ENCODE data around the gene CPEB4.

The CPEB4 gene

DNA sequence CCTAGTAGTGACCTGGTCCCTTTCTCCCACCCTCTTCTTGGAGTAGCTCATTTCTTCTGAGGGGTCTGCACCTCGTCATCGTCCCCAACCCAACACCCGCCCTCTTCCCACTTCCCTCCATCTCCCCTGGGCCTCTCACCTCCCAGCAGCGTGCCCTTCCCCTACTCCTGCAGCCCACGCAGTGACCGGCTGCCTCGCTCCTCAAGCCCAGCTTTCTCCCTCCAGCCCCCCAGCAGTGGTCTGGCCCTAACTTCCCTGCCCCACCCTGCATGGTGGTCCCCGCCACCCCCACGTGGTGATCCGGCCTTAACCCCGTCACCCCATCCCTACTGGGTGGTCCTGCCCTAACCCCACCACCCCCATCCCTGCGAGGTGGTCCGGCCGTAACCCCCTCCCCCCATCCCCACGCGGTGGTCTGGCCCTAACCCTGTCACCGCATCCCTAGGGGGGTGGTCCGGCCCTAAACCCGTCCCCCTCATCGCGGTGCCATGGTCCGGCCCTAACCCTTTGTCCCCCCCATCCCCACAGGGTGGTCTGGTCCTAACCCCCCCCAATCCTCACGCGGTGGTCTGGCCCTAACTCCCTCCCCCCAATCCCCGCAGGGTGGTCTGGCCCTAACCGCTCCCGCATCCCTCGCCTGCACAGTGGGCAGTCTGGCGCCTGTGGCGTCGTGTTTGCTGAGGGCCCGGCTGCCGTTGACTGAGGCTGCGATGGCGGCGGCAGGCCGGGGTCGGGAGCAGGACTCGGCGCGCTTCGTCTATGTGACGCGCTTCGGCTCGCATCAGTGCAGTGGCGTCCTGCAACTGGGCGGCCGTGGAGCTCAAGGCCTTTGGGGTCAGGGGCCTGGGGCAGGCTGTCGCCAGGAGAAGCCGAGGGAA, 100.6 kb downstream of the CPEB4 start, which contains the start of gene C5orf47:
TSS of gene C5orf47 (plus strand) at position 617 of the 878 bp plus-strand sequence. CDS start at position 711, 94 bp downstream.
- DNase-seq = no peak

DNA sequence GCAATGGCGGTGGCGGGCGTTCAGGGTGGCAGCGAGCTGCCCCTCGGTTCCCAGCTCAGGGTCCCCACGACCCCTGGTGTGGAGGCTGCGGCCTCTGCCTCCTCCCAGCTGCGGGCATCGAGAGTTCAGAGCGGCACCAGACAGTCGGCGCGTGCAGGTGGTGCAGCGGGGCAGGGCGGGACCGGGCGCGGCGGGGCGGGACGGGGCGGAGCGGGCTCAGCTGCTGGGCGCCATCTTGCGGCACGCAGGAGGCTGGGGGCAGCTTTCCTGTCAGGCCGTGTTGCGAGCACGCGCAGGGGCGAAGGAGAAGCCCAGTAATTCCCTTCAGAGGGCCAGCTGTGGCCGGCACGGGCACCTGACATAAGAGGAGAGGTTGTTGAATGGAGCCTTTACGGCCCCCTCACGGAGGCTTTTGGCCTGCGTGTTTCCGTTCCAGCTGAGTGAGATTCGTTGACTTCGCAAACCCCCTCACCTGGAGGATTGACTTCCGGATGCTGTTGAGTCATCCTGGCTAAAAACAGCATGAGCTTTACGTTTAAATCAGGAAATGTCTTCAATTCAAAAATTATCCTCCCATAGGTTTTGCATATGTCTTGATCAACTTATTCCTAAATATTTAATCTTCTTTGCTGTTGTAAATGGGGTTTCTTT, 101.4 kb downstream of the CPEB4 start:
- DNase-seq = no peak

GRCh38 chr5:173997331-173997730, 109.2 kb downstream of the CPEB4 start:
- no peak for DNase-seq

DNA sequence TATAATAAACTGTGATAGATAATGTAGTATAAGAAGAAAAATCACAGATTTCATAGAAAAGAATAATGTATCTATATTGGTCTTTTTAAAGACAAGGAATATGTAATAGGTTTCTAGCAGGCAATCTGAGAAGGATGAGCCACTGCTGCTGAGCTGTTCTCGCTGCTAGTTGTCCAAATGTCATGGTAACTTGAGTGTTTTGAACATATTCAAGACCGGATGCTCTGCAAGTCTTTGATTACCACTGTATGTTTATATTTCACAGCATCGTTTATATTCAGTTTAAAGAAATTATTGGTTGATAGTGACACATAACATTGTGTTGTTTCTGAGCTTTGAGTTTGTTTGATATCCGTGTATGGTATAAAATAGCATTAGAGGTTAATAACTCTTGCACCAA, 110.4 kb downstream of the CPEB4 start:
- DNase-seq = no peak

GRCh38 chr5:174000076-174000475, 111.9 kb downstream of the CPEB4 start:
- DNase-seq = no peak

DNA sequence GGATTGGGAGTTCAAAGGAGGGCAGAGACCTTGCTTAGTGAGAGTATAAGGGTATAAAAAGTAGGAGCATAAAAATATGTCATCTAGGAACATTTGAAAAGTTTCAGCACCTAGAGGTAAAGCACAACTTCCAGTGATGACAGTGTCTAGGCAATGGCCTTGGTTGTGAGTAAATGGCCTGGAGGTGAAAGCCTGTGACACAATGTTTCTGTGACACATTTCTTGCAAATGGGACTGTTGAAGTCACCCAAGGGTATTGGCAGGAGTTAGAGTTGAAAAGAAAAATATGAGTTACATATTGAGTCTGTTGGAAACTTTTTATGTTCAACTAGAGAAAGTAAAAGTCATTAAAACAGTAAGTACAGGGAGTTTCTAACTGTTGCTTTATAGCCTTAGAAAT, 115.6 kb downstream of the CPEB4 start:
- DNase-seq = no peak

DNA sequence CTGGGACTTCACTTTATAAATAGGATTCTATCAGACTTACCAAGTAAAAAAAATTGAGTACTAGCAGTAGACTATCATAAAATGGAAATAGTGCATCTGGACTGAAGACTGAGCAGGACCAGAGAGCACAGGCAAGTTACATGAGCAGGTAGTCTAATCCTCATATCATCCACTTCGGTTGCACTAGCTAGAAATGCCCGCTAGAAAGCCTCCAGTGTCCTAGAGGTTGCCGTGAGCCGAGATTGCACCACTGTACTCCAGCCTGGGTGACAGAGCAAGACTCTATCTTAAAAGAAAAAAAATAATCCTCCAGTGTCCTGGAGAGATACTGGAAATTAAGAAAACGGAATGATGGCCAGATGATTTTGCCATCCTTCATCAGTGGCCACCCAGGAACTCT, 120.8 kb downstream of the CPEB4 start:
- DNase-seq = no peak

DNA sequence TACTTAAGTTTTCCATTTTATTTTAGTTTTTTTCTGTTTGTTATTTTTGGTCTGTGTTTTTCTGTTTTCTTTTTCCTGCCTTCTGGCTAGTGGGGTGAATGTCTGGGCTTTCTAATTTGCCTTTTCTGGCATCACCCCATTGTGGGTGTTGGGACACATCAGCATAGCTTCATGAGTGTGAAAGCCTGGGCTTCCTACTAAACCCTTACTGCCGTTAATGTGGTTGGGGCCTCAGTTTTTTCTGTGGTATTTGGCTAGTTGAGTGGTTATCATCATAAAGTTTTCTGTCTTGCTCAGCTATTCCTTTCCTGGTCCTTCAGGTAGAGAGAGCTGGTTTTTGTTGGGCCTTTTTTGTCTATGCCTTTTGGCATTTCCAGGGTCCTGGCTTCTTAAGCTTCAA, 122.2 kb downstream of the CPEB4 start:
- DNase-seq = no peak

DNA sequence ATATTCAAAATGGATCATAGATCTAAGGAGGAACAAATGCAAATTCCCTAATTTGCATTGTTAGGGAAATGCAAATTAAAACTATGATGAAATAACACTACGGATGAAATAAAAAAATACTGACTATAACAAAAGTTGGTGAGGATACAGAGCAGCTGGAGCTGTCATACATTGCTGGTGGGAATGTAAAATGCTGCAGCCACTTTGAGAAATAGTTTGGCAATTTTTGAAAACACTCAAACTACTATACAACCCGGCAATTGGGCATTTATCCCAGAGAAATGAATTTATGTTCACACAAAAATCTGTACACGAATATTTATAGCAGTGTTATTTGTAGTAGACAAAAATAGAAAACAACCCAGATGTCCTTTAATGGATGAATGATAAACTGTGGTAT, 123.3 kb downstream of the CPEB4 start:
- DNase-seq = no peak
